Activated CD4-positive, alpha-beta T cell treated with anti-CD3 and anti-CD28 coated beads, Interleukin-2, Interleukin-4, amounts not matched to agents 100 ng/mL and 50 ng/mL, durations not matched to agents 16 hours and 8 hours (primary cell): Measurements from ENCODE around the gene B4GALNT2.
"Not testable (repeated sequence)": the region's sequence is repeated elsewhere in the genome, so short reads cannot be mapped to it uniquely, and the experiment has no call there.

Source experiments
- DNase-seq: peaks from one replicate; pipeline ENCODE4 v3.0.0-alpha.2; 2020; ENCODE audit warnings: low spot score

Gene B4GALNT2

GRCh38 chr17:49121696-49122292, 10.8 kb upstream of the B4GALNT2 start:
- DNase-seq: no peak

- no peak for DNase-seq
These were observed 10.0 kb upstream of the B4GALNT2 start for GRCh38 chr17:49122566-49122965.

- no peak for DNase-seq
These were observed 9.5 kb upstream of the B4GALNT2 start for GRCh38 chr17:49123061-49123460.

- no peak for DNase-seq
These were observed 7.1 kb upstream of the B4GALNT2 start for GRCh38 chr17:49125449-49125848.

GRCh38 chr17:49126183-49126859, 6.2 kb upstream of the B4GALNT2 start:
- DNase-seq: not testable (repeated sequence)

- DNase-seq: not testable (repeated sequence)
These were observed 3.1 kb upstream of the B4GALNT2 start for GRCh38 chr17:49129359-49129950.

- DNase-seq: no peak
These were observed 1.7 kb upstream of the B4GALNT2 start for GRCh38 chr17:49130891-49131290.

GRCh38 chr17:49132317-49132698, 261 bp upstream of the B4GALNT2 start:
- DNase-seq: no peak

GRCh38 chr17:49136335-49136734, 3.8 kb downstream of the B4GALNT2 start:
- DNase-seq: no peak

GRCh38 chr17:49145654-49146053, 13.1 kb downstream of the B4GALNT2 start:
- not testable (repeated sequence) for DNase-seq

GRCh38 chr17:49146620-49147306, 14.2 kb downstream of the B4GALNT2 start:
- DNase-seq: no peak

- DNase-seq: no peak
These were observed 15.6 kb downstream of the B4GALNT2 start for GRCh38 chr17:49148171-49148570.

- no peak for DNase-seq
These were observed 19.4 kb downstream of the B4GALNT2 start for GRCh38 chr17:49151996-49152395.

- no peak for DNase-seq
These were observed 23.7 kb downstream of the B4GALNT2 start for GRCh38 chr17:49156256-49156655.

GRCh38 chr17:49157784-49158183, 25.2 kb downstream of the B4GALNT2 start:
- no peak for DNase-seq

- DNase-seq: no peak
These were observed 30.3 kb downstream of the B4GALNT2 start for GRCh38 chr17:49162866-49163265.

GRCh38 chr17:49165143-49165542, 32.6 kb downstream of the B4GALNT2 start:
- no peak for DNase-seq

- DNase-seq: no peak
These were observed 36.1 kb downstream of the B4GALNT2 start for GRCh38 chr17:49168706-49169105.

GRCh38 chr17:49170216-49170615, 37.6 kb downstream of the B4GALNT2 start:
- DNase-seq: no peak

GRCh38 chr17:49170711-49171110, 38.1 kb downstream of the B4GALNT2 start:
- not testable (repeated sequence) for DNase-seq

GRCh38 chr17:49175978-49176377, 43.4 kb downstream of the B4GALNT2 start:
- not testable (repeated sequence) for DNase-seq

- DNase-seq: peak; percentile 53
These were observed 47.7 kb downstream of the B4GALNT2 start for GRCh38 chr17:49180303-49180702.
